Measurements from ENCODE around the gene CLDN6.

DNA sequence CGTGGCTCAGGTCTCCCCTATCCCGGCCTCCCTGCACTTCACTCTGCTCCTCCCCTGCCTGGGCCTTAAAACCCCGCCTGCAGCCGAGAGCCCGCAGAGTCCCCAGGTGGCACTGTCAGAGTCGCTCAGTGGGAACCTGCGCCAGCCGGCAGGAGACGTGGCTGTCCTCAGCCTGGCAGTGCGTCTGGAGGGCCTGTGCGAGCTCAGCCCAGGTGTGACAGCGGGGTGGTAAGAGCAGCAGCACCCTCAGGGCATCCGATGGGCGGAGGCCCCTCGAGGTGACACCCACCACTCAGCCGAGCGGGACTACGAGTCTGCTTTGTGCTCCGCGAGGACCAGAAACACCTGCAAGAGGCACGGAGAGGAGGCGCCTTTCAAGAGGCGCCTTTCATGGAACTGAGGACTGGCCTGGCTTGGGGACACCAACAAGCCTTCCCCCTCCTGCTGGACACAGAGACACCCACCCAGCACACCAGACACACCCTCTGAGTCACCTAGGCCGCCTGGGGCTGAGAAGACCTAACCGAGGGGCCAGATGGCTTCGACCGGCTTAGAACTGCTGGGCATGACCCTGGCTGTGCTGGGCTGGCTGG is 5.1 kb downstream of the CLDN6 start, which contains the start of gene CLDN9:
- TF ChIP-seq, protein P1, sequence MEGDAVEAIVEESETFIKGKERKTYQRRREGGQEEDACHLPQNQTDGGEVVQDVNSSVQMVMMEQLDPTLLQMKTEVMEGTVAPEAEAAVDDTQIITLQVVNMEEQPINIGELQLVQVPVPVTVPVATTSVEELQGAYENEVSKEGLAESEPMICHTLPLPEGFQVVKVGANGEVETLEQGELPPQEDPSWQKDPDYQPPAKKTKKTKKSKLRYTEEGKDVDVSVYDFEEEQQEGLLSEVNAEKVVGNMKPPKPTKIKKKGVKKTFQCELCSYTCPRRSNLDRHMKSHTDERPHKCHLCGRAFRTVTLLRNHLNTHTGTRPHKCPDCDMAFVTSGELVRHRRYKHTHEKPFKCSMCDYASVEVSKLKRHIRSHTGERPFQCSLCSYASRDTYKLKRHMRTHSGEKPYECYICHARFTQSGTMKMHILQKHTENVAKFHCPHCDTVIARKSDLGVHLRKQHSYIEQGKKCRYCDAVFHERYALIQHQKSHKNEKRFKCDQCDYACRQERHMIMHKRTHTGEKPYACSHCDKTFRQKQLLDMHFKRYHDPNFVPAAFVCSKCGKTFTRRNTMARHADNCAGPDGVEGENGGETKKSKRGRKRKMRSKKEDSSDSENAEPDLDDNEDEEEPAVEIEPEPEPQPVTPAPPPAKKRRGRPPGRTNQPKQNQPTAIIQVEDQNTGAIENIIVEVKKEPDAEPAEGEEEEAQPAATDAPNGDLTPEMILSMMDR (IDR thresholded peaks at IDR 0.05; ENCODE audit: low read depth, low read length, poor library complexity, severe bottlenecking): no peak
- no peak for TF ChIP-seq EZH2phosphoT487 (IDR thresholded peaks at IDR 0.05; ENCODE audit: borderline replicate concordance, low read length)
